Amygdala (tissue), 56 donors: ENCODE results near the gene PLOD3.

Experiments
- DNase-seq, 56 donors: peaks; one replicate each; lab custom pipeline; 2025; lab: John Stamatoyannopoulos, UW

Gene PLOD3

GRCh38 chr7:101240226-101241014 lies 23.0 kb upstream of the PLOD3 start:
- no peak for DNase-seq

GRCh38 chr7:101239951-101240220 lies 22.5 kb upstream of the PLOD3 start:
- no peak for DNase-seq

GRCh38 chr7:101239191-101239950 lies 22.0 kb upstream of the PLOD3 start:
- no peak for DNase-seq

- DNase-seq: no peak
Observed at GRCh38 chr7:101238226-101239182, 21.1 kb upstream of the PLOD3 start.

GRCh38 chr7:101237206-101238067 lies 20.1 kb upstream of the PLOD3 start, which contains the start of gene CLDN15:
TSS of gene CLDN15 (minus strand) at chr7:101237802. CDS start at chr7:101237581, 221 bp downstream.
- DNase-seq: peak in 4 of 56 donors; percentile 7 to 31 (median 18)

GRCh38 chr7:101236292-101236835 lies 19.0 kb upstream of the PLOD3 start:
- no peak for DNase-seq

- DNase-seq: no peak
Observed at GRCh38 chr7:101235522-101235921, 18.1 kb upstream of the PLOD3 start.

GRCh38 chr7:101235050-101235449 lies 17.7 kb upstream of the PLOD3 start:
- DNase-seq: no peak

GRCh38 chr7:101234636-101235035 lies 17.3 kb upstream of the PLOD3 start:
- no peak for DNase-seq

GRCh38 chr7:101233907-101234547 lies 16.6 kb upstream of the PLOD3 start:
- DNase-seq: no peak

GRCh38 chr7:101232141-101232850 lies 14.9 kb upstream of the PLOD3 start:
- peak in 5 of 56 donors; percentile 4 to 40 (median 22) for DNase-seq

- no peak for DNase-seq
Observed at GRCh38 chr7:101231644-101232043, 14.3 kb upstream of the PLOD3 start.

- no peak for DNase-seq
Observed at GRCh38 chr7:101226721-101227120, 9.3 kb upstream of the PLOD3 start.

- no peak for DNase-seq
Observed at GRCh38 chr7:101225650-101226049, 8.3 kb upstream of the PLOD3 start.

GRCh38 chr7:101223528-101223927 lies 6.1 kb upstream of the PLOD3 start:
- DNase-seq: no peak

GRCh38 chr7:101222275-101222830 lies 5.0 kb upstream of the PLOD3 start:
- DNase-seq: no peak

- DNase-seq: no peak
Observed at GRCh38 chr7:101220295-101220694, 2.9 kb upstream of the PLOD3 start.
